HG02981 (cell line): Measurements from ENCODE around the gene CD44.
"Not testable (repeated sequence)": the region's sequence is repeated elsewhere in the genome, so short reads cannot be mapped to it uniquely, and the experiment has no call there.

ENCODE experiments used
- ATAC-seq: cut with Tn5 transposase; IDR thresholded peaks from one replicate; pipeline ENCODE4 v1.9.1; 2021; ENCODE audit warnings: mild to moderate bottlenecking, moderate library complexity; ENCODE audit not compliant: unreplicated experiment

The CD44 gene

DNA sequence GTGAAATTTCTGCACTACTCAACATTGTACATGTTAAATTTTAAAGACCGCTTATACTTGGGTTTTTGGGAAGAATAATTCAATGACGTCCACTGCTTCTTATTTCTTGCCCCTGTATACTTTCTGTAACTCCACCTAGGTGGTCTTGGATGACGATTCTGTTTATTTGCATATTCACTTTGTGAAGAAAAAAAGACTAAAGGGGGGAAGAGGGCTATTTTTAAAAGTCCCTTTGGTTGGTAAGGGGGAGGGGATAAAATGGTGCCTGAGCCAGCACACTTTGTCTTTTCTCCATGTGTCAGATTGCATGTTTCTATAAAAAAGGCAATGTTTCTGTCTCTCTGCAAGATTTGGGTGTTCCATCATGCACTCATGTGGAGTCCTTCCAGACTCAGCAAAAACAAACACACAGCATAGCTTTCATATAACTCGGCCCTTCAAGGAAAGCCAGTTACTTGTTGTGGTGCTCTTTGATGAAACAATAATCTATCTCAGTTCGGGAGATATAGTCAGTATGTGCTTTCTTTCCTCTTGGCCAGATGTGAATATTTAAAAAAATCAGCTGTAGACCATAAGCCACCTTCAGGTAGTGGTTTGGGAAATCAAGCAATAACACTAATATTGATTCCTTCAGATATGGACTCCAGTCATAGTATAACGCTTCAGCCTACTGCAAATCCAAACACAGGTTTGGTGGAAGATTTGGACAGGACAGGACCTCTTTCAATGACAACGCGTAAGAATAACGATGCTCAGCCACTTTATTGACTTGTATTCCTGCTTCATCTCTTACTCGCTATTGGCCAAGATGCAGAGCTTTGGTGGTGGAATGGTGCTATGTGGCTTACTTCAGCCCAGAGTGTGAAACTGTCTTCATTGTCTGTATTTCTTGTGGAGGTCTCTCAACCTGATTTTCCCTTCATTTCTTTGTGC, 68.8 kb downstream of the CD44 start:
- no peak for ATAC-seq

DNA sequence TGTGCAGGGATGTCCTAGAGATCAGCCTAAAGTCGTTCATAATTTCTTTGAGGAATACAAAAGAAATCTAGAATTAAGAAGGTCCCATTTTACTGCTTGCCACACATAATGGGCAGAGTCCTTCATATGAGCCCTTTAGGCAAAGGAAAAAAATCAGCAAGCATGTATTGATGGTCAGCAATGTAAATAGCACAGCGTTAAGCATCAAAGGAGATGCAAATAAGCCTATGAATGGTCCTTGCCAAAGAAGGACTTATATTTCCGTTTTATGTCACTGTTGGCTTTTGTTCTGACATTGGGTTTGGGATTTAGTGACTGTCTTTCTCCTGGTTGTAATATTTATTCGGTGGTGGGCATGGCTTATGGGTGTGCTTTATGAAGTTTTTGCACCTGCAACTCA, 69.8 kb downstream of the CD44 start:
- ATAC-seq: no peak

DNA sequence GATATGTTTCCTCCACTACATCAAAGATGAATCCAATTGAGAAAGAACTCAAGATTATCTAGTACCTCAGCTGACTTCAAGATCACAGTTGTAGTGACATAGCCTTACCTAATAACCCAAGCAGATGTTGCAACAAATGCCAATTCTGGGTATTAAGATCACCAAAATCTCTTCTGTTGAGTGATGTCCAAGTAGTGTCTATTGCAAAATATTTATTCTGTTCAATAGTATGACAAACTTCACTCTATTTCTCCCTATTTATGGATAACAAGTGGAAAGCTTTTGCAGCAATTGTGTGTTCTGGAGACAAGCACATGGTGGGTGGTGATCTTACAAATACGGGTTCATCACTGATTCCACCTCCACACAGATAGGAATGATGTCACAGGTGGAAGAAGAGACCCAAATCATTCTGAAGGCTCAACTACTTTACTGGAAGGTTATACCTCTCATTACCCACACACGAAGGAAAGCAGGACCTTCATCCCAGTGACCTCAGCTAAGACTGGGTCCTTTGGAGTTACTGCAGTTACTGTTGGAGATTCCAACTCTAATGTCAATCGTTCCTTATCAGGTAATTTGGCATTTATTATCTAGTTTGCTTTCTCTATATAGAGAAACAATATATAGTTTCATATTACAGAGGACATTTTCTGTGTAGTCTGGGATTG, 72.0 kb downstream of the CD44 start:
- no peak for ATAC-seq

DNA sequence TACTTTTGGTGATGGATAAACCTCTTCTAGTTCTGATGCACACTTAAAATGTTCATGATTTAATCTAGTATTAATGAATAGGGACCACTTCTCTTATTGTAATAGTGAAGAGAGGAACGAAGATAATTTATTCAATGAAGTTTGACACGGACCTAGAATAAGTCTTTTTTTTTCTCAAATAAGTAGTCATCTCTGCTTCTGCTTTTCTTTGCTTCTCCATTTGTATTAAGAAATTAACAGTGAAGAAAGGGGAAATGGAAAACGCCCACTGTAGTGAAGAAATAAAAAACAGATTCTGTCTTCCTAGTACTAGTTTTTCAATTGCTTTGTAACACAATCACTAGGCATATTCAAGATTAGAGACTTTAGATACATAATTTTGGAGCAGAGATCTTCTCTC, 73.0 kb downstream of the CD44 start:
- no peak for ATAC-seq

DNA sequence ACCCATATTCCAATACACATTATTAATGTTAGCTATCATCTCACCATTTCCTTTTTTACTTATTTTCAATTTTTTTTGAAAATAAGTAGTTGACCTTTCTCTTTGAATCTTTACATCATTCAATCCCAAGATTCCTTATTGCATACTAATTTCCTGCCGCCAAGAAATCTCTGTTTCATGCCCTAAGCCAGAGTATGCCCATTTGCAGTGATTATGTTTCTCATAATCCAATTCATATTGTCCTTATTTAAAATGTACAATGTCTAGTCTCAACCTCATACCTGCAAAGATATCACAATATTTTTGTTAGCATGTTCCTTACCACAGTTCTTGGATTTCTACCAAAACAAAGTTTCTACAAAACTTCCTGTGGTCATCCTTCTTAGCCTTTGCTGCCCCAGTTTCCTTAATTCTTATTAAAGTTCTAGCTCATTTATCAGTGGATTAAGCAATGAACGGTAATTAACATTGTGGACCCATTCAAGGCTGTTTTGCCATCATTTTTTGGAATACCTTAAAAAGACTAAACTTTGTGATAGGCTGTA, 75.3 kb downstream of the CD44 start:
- no peak for ATAC-seq

DNA sequence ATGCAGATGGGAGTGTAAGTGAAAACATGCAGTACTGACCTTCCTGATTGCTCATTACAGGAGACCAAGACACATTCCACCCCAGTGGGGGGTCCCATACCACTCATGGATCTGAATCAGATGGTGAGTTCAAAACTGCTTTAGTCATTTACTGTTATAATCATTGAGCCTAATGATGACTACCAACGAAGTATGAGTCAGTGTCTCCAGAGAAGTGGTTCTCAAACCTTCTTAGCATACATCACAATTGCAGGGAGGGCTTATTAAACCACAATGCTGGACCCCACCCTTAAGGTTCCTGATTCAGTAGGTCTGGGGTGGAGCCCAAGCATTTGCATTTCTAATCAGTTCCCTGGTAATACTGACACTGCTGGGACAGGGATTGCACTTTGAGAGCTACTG, 75.8 kb downstream of the CD44 start:
- ATAC-seq: no peak

DNA sequence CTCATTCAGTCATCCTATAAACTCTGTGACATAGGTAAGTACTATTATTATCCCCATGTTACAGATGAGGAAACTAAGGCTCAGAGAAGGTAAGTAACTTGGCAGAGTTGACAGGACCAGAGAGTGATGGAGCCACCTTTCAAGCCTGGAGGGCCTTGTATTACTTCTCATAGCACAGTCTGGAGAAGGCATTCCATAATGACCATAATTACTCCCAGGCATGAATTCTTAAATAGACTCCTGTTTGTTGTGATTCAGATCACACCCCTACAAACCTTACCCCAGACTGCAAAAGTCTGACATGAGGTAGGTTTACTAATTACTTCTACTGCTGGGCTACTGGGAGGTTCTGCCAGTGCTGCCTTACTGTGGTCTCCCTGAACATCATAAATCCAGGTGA, 77.0 kb downstream of the CD44 start:
- ATAC-seq: no peak

DNA sequence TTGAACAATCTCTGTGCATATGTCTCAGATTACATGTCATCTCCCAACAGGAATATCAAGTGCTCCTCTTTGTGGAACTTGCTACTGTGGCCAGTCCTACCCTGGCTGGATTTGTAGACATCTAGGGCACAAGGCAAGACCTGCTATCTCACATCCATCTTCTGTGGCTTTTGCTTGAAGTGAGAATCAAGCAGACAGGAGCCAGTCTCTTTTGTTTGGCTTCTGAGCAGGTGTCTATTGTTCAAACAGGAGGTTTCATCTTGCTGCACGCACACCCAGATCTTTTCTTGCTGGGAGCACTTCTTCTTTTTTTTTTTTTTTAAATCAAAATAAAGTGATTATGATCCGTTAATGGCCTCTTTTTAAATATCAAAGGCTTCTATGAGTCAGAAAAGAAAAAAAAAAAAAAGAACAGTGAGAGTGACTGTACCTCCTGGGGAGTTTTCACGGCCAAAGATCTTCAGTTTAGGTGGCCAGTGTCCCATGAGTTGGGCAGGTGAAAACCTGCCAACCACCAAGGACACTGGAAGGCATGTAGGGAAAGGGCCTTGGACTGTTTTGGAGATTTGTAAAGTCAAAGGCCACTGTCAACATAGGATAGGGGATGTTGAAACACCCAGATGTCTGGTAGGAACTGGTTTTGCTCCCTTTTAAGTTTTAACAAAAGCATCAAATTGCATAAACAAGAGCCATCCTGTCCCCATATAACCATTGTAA, 78.1 kb downstream of the CD44 start:
- ATAC-seq: no peak

DNA sequence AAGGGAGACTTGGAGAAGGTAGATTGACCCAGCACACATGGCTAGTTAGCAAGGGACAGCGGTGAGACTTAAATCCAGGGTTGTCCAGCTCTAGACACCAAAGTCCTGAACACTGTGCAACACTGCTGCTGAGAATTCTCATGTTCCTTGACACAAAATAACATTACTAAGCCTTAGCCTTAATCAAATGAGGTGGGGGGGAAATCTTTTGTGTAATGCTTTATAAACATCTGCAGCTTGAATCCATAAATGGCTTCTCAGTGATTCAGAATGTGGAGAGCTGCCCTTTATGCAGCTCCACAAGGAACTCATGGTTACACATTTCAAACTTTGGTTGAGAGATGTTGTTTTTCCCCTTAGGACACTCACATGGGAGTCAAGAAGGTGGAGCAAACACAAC, 80.0 kb downstream of the CD44 start:
- no peak for ATAC-seq

DNA sequence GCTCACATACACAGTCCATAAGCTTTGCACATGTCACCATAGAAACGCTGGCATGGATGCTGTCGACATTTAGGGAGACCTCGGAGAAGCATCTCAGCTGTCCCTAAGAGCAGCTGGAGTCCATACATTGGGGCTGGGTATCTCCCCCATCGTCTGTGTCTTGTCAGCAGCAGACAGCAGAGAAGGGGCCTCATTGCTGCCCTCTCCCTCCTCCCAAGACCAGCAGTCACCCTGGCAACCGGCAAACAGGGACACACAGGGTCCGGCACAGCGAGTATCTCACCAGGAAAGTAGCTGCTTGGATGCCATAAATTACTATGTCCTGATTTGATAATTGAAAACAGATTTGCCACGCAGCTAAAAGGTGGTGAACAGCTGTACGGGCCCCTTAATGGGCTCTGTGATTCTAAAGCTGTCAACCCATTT, 84.4 kb downstream of the CD44 start:
- no peak for ATAC-seq

DNA sequence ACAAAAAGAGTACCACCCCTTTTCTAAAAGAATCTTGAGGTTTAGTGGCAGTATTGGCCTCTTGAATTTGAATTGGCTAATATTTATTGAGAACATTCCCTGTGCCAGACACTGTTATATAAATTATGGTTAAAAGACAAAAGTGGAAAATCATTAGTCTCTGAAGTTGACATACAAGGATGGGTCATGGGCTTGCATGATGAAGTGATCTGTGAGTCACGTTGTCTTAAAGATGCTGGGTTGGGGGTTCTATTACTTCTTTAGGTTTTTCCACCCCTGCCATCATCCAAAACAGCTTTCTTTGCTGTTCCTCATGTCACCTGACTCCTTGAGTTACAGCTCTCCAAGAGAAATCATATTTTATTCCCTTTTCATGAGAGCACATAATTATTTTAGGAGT, 85.0 kb downstream of the CD44 start:
- no peak for ATAC-seq

DNA sequence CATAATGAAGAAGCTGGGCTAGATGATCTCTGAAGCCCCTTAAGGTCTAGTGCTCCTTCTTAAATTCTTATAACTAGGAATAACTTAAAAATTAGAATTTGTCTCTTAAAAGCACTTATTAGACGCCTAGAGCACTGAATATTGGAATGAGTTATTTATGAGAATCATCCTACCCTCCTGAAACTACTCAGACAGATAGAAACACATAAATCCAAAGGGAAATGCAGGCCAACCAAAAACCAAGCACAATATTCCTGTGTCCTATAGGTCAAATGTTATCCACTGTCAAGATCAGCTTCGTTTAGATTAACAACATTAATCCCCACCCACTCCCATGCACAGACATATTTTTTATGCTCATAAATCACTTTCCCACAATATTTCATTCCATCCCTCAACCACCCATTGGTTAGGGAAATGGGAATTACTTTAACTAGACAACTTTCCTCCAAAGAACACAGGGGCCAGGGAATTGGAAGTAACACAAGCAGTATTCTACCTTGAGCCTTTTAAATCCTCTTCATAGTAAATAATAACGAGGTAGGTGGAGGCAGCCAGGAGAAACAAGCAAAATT, 87.1 kb downstream of the CD44 start:
- no peak for ATAC-seq

DNA sequence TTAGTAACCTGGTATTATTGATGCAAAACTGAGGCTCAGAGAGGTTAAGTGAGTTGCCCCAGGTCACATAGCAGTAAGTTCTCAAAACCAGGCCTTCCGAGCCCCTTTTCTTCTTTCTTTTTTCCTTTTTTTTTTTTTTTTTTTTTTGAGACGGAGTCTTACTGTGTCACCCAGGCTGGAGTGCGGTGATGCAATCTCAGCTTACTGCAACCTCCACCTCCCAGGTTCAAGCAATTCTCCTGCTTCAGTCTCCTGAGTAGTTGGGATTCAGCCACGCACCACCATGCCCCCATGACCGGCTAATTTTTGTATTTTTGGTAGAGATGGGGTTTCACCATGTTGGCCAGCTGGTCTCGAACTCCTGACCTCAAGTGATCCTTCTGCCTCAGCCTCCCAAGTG, 87.8 kb downstream of the CD44 start:
- not testable (repeated sequence) for ATAC-seq

DNA sequence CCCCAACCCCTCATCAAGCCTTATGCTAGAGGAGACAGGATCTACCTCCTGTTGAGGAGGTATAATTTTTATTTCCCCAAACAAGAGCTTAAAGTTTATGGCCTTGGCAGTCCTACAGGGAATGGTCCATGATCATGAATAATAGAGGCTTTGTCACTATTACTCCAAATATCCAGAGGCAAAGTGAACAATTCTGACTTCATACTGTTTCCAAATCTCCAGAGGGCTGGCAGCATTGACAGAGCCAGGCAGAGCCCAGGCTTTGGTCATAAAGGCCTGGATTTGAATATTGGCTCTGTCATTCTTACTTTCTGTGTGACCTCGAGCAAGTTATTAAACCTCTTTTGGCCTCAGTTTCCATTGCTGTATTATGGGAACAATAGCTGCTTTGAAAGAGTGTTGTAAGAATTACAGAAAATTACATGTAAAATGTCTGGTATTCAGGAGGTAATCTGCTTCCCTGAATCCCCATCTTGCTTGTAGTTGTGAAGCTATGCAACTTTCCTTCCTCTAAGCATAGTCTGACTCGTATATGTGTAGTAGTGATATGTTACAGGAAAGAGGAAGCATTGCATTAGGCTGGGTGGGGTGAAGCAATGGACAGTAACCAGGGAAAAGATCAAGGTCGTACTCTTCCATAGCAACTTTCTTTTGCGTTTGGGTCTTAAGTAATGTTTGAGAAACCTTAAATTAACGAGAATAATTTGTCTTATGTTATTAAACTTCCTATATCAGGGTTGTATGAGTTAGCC, 88.8 kb downstream of the CD44 start:
- ATAC-seq: no peak

DNA sequence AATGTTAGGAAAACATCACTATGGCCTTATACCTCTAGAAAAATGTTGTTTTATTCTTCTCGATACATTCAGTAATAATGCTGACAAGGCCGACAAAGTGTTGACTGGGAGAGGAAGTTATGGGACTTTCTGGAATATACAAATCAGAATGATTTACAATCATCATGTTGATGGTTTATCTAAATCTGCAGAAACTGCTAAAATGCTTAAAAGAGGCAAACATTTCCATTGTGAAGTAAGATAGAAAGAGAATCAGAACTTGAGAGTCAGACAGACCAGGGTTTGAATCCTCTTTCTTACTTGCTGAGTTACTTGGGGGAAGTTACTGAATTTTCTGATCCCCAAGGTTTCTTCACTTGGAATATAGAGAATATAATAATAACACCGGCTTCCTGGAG, 89.4 kb downstream of the CD44 start:
- ATAC-seq: no peak

DNA sequence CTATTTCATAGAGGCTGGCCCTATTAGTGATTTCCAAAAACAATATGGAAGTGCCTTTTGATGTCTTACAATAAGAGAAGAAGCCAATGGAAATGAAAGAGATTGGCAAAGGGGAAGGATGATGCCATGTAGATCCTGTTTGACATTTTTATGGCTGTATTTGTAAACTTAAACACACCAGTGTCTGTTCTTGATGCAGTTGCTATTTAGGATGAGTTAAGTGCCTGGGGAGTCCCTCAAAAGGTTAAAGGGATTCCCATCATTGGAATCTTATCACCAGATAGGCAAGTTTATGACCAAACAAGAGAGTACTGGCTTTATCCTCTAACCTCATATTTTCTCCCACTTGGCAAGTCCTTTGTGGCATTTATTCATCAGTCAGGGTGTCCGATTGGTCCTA, 91.4 kb downstream of the CD44 start:
- ATAC-seq: no peak

DNA sequence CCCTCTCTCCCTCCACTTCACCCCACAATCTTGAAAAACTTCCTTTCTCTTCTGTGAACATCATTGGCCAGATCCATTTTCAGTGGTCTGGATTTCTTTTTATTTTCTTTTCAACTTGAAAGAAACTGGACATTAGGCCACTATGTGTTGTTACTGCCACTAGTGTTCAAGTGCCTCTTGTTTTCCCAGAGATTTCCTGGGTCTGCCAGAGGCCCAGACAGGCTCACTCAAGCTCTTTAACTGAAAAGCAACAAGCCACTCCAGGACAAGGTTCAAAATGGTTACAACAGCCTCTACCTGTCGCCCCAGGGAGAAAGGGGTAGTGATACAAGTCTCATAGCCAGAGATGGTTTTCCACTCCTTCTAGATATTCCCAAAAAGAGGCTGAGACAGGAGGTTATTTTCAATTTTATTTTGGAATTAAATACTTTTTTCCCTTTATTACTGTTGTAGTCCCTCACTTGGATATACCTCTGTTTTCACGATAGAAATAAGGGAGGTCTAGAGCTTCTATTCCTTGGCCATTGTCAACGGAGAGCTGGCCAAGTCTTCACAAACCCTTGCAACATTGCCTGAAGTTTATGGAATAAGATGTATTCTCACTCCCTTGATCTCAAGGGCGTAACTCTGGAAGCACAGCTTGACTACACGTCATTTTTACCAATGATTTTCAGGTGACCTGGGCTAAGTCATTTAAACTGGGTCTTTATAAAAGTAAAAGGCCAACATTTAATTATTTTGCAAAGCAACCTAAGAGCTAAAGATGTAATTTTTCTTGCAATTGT, 92.3 kb downstream of the CD44 start:
- no peak for ATAC-seq

DNA sequence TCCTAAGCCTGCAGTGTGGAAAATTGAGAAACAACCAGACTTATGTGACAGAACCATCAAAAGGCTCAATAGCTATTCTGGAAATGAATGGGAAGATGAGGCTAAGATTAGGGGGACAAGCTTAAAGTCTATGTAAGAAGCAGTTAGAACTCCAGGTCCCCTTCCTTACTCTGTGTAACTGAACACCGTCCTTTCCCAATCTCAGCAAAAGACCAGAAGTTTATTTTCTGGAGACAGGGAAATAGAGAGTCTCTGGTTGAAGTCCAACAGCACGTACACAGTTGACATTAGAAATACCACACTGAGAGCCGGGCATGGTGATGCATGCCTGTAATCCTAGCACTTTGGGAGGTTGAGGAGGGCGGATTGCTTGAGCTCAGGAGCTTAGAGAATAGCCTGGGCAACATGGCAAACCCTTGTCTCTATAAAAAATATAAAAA, 93.9 kb downstream of the CD44 start:
- ATAC-seq: no peak

DNA sequence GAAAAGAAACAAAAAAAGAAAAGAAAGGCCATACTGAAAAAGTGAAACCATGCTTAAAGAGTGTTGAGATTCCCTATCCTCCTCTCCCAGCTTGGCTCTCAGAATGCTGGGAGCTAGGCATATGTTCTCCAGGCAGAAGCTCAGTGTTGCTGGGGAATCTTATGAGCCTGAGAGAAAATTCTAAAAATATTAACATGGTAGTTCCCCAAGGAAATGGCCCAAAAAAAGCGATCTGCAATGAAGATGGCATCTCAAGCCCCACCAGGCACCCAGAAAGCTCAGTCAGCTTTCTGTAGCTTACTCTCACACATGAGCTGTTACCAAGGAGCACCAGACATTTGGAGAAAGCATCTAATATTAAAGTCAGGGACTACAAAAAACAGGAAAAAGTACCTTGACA, 94.5 kb downstream of the CD44 start:
- ATAC-seq: no peak
